ENCODE measurements around the gene ZBTB16. TPM values are rescaled to one million over a fixed set of nuclear protein-coding genes. Genes with fewer than 3 reads are reported as not detected.
A peak's percentile ranks its signal among the peaks of the same experiment; 100 is the strongest.

The ZBTB16 gene
- total and polyA plus RNA-seq, 2 experiments from 2014 or later = 0.29 to 1.4 TPM

- H3K79me2 ChIP-seq (replicated peaks; ENCODE audit: insufficient read depth) = no peaks in the 10 kb centered on the region
- DNase-seq (ENCODE audit: low spot score) (no peak), ATAC-seq (no peak)
- H3K27me3 ChIP-seq (ENCODE audit: insufficient read depth) = no peaks in the 10 kb centered on the region
- H4K20me1 ChIP-seq (replicated peaks; ENCODE audit: insufficient read depth) = no peaks in the 10 kb centered on the region
- no peaks in the 10 kb centered on the region for H3K9me3 Mint-ChIP-seq
- no peak overlapping the region for H3K4me2 ChIP-seq
- H3K36me3 Mint-ChIP-seq (ENCODE audit: low read depth) = no peaks in the 10 kb centered on the region; the same call in 2 of the 3 replicates
- no peak for TF ChIP-seq ZNF462 (CRISPR knock-in tag; IDR thresholded peaks at IDR 0.05)
- TF ChIP-seq CREB1 (CRISPR knock-in tag; IDR thresholded peaks at IDR 0.05; ENCODE audit: low read depth) = no peak
- TF ChIP-seq REST (IDR thresholded peaks at IDR 0.05; ENCODE audit: unreplicated experiment) = no peak
- no peak for TF ChIP-seq EZH2 (IDR thresholded peaks at IDR 0.05; ENCODE audit: low read depth, unreplicated experiment)
- TF ChIP-seq ETS1 (IDR thresholded peaks at IDR 0.05) = no peak
- TF ChIP-seq EZH2phosphoT487 (IDR thresholded peaks at IDR 0.05; ENCODE audit: unreplicated experiment) = no peak
- H3K27me3 Mint-ChIP-seq (ENCODE audit: insufficient read depth, low read depth, poor library complexity) = peaks cover 5% of the 10 kb centered on the region
- peaks cover 32% of the 10 kb centered on the region for H3K4me1 Mint-ChIP-seq
- H3K4me1 ChIP-seq (ENCODE audit: insufficient read depth) = peaks cover 25% of the 10 kb centered on the region
- H3K4me3 ChIP-seq = no peak overlapping the region
- H3K36me3 ChIP-seq (ENCODE audit: insufficient read depth) = no peaks in the 10 kb centered on the region
- H3F3A ChIP-seq (replicated peaks; ENCODE audit: low read depth) = no peaks in the 10 kb centered on the region
- no peak overlapping the region for H3K27ac ChIP-seq (ENCODE audit: low read depth)
- H3K27ac Mint-ChIP-seq = no peak overlapping the region
- no peaks in the 10 kb centered on the region for H3K9me2 ChIP-seq (ENCODE audit: insufficient read depth)
- peak overlapping the region; percentile 38; the same call in 1 of the 2 replicates for H2AFZ ChIP-seq
- H3K4me3 Mint-ChIP-seq = no peak overlapping the region
Measured at GRCh38 chr11:114162719-114163123, 103.2 kb downstream of the ZBTB16 start.

Data from GM23338 (cell line).